GM12891 (cell line): ENCODE results near the gene GABRP.

Experiments used
- POLR2A ChIP-seq: IDR thresholded peaks from 2 replicates; pipeline ENCODE4 v1.6.1; 2011; ENCODE audit warnings: low read depth, low read length, control low read depth
- POLR2AphosphoS5 ChIP-seq: IDR thresholded peaks from 2 replicates; pipeline ENCODE4 v1.6.1; 2011; ENCODE audit warnings: low read depth, low read length, control low read depth
- POU2F2 ChIP-seq: IDR thresholded peaks from 2 replicates; pipeline ENCODE4 v1.6.1; 2011; ENCODE audit warnings: low read depth, mild to moderate bottlenecking, control low read depth, low read length, moderate library complexity
- SPI1 ChIP-seq: IDR thresholded peaks from 2 replicates; pipeline ENCODE4 v1.6.1; 2011; ENCODE audit warnings: low read depth, low read length, control low read depth

DNA sequence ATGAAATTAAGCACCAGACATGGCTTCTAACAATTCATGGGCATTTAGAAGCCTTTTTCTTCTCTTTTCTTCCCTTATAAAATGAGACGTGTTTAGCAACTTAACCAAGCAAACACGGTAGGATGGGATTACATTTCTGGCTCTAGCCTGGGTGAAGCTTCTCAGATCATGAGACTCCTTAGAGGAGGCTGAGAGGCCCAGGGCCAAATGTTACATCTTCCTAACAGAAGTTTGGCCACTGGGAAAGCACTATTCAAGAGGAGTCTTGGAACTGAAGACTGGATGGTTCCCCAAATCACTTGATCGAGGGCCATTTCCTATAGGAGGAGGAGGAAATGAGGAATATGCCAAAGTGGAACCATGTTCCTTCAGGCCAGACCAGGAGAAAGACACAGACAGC is 1.9 kb downstream of the GABRP start:
- TF ChIP-seq POLR2A: no peak
- TF ChIP-seq POLR2AphosphoS5: no peak
- no peak for TF ChIP-seq POU2F2
- no peak for TF ChIP-seq SPI1
